Body of pancreas (tissue), 4 donors: ENCODE measurements around the gene P4HA3.

ENCODE experiments used
- CTCF ChIP-seq, 7 experiments: fragments of 450-650 bp in 4 of 7; fragments of 200-600 bp in 3 of 7; sonication (generic) in 3 of 7; IDR thresholded peaks; one replicate each; pipeline ENCODE4 v1.5.1; 2016 to 2019; ENCODE audit warnings: antibody characterized with exemption in 7 of 7
- POLR2A ChIP-seq, 3 donors: fragments of 450-650 bp; IDR thresholded peaks; one replicate each; pipeline ENCODE4 v1.6.1; 2016; ENCODE audit warnings: antibody characterized with exemption in 3 of 3, mild to moderate bottlenecking in 2 of 3

- TF ChIP-seq CTCF (IDR thresholded peaks at IDR 0.05) (no peak), POLR2A (IDR thresholded peaks at IDR 0.05) (no peak)
Measured at GRCh38 chr11:74355626-74356025, 44.2 kb upstream of the P4HA3 start.
